RWPE1 (cell line): ENCODE results near the gene PCMTD2.
"Not testable (repeated sequence)": the region's sequence is repeated elsewhere in the genome, so short reads cannot be mapped to it uniquely, and the experiment has no call there.

ENCODE experiments used
- CTCF ChIA-PET: fragments of 350-600 bp; sonication (Branson Sonifier 250); formaldehyde crosslinking; extraction: SDS; loops from one replicate; lab custom pipeline; 2021; lab: Yijun Ruan, JAX
- POLR2A ChIA-PET: fragments of 400-600 bp; formaldehyde crosslinking; extraction: SDS; loops from one replicate; lab custom pipeline; 2020; ENCODE audit warnings: antibody characterized with exemption; ENCODE audit not compliant: low non-redundant PET; lab: Yijun Ruan, JAX
- DNase-seq: peaks from one replicate; pipeline ENCODE4 v3.0.0; 2012; ENCODE audit warnings: low spot score
- H3K27ac ChIP-seq: fragments of 450-650 bp; 2 replicates; pipeline ENCODE4 v1.5.1; 2017

The PCMTD2 gene

GRCh38 chr20:64315381-64315780 lies 59.8 kb downstream of the PCMTD2 start:
- H3K27ac ChIP-seq, DNase-seq, POLR2A ChIA-PET, CTCF ChIA-PET: not testable (repeated sequence)

GRCh38 chr20:64315884-64316283 lies 60.3 kb downstream of the PCMTD2 start:
- H3K27ac ChIP-seq, POLR2A ChIA-PET, DNase-seq, CTCF ChIA-PET: not testable (repeated sequence)

- POLR2A ChIA-PET, DNase-seq, CTCF ChIA-PET, H3K27ac ChIP-seq: not testable (repeated sequence)
These were observed 61.0 kb downstream of the PCMTD2 start for GRCh38 chr20:64316415-64317083.

- CTCF ChIA-PET, POLR2A ChIA-PET, DNase-seq, H3K27ac ChIP-seq: not testable (repeated sequence)
These were observed 61.8 kb downstream of the PCMTD2 start for GRCh38 chr20:64317331-64317730.

DNA sequence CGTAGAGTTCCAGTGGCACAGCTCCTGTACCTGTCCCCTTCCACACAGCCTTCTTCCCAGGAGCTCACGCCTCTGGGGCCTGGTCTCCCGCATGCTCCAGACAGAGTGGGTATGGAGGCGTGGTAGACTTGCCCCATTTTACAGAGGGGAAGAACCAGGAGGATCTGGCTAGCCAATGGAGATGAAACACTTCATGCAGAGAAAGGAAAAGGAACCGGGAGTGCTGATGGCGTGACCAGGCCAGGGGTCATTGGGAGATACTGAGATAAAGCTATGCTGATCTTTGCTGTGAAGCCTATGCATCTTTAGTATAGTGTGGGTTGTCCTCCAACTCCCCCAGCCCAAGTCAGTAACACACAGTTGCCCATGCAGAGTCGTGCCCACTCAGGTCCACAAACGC lies 62.5 kb downstream of the PCMTD2 start:
- CTCF ChIA-PET, DNase-seq, POLR2A ChIA-PET, H3K27ac ChIP-seq: not testable (repeated sequence)

DNA sequence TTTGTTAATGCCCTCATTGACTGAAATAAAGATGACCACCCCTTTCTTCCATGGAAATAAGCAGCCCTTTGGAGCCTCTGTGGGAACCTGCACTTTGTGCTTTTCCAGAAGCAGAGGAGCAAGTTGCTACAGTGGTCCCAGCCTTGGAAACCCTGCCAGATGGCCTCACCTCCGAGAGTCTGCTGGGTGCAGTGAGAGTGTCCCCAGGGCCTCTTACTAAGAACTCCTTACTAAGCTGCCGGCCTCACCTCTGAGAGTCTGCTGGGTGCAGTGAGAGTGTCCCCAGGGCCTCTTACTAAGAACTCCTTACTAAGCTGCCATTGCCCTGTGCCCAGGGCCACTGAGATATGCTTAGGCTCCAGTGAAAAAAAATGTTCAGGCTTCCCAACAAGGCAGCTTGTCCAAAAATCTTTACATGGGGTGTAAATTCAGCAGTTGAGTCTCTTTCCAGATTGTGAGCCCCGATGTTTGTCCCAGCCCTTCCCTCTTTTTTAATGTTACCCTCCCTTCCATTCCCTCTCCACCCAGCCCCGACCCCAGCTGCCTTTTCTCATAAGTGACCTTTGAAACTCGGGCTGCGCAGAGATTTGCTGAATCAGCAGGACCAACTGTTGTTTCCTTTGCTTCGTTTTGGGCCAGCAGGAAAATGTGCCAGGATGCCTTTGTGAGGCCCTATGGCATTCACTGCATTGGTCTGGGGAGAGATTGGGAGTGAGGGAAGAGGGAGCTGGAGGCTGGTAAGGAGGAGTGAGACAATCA lies 66.7 kb downstream of the PCMTD2 start:
- CTCF ChIA-PET, DNase-seq, H3K27ac ChIP-seq, POLR2A ChIA-PET: not testable (repeated sequence)
